Spleen (tissue), 7 donors: Measurements from ENCODE around the gene RBM20.

Experiments used
- CTCF ChIP-seq, 11 experiments: fragments of 200-600 bp in 7 of 11; fragments of 450-650 bp in 4 of 11; sonication (generic) in 4 of 11; IDR thresholded peaks in 8 of 11; conservative IDR thresholded peaks in 3 of 11; 1 replicate in 7 of 11; 2 replicates in 4 of 11; pipeline versions ENCODE4 v1.4.0 to v1.8.0; 2016 to 2021; ENCODE audit warnings: antibody characterized with exemption in 11 of 11, inconsistent platforms in 4 of 11, mild to moderate bottlenecking in 1 of 11
- POLR2A ChIP-seq, 3 donors: fragments of 450-650 bp; IDR thresholded peaks; one replicate each; pipeline ENCODE4 v1.5.1; 2017; ENCODE audit warnings: antibody characterized with exemption in 3 of 3, mild to moderate bottlenecking in 1 of 3
- donor health status: DM: no; HTN: no; CAD: no; lungs with moderate emphysema.
- donor health status: DM: no; HTN: no; CAD: no.
- donor health status: DM: no; HTN: no; CAD: no.

- TF ChIP-seq CTCF (IDR thresholded peaks at IDR 0.05 in 8 of 11, conservative IDR thresholded peaks at IDR 0.05 in 3 of 11) = no peak
- no peak for TF ChIP-seq POLR2A (IDR thresholded peaks at IDR 0.05)
Measured at GRCh38 chr10:110845192-110845755, 201.1 kb downstream of the RBM20 start.
